WI38 (cell line): ENCODE measurements around the gene F13A1.

Source experiments
- H3K4me3 ChIP-seq: 2 replicates; pipeline ENCODE4 v1.5.1; 2011; ENCODE audit warnings: low read depth, mild to moderate bottlenecking, control low read depth, low read length
- TF ChIP-seq, protein P1 (sequence below): IDR thresholded peaks from 2 replicates; pipeline ENCODE4 v1.5.1; 2012; ENCODE audit warnings: low read depth, mild to moderate bottlenecking, control low read depth, low read length

The F13A1 gene

DNA sequence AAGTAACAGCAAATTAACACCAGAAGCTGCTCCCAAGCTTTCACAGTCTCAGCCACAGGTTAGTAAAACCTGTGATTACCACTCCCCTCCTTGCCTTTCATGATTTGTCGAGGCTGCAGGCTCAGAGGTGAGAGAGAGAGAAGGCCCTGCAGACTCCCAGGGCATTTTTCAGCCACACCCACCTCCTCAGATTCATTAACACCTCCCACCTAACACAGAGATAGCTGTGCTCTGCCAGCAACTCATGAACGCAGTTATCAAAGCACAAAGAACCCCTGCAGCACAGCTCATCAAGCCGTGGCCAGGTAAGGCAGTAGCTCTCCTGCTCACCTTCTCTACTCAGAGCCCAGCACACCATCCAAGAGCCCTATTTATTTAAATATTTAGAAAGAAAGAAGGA, 27.1 kb downstream of the F13A1 start:
- TF ChIP-seq, protein P1, sequence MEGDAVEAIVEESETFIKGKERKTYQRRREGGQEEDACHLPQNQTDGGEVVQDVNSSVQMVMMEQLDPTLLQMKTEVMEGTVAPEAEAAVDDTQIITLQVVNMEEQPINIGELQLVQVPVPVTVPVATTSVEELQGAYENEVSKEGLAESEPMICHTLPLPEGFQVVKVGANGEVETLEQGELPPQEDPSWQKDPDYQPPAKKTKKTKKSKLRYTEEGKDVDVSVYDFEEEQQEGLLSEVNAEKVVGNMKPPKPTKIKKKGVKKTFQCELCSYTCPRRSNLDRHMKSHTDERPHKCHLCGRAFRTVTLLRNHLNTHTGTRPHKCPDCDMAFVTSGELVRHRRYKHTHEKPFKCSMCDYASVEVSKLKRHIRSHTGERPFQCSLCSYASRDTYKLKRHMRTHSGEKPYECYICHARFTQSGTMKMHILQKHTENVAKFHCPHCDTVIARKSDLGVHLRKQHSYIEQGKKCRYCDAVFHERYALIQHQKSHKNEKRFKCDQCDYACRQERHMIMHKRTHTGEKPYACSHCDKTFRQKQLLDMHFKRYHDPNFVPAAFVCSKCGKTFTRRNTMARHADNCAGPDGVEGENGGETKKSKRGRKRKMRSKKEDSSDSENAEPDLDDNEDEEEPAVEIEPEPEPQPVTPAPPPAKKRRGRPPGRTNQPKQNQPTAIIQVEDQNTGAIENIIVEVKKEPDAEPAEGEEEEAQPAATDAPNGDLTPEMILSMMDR = no peak
- H3K4me3 ChIP-seq = no peak overlapping the region

DNA sequence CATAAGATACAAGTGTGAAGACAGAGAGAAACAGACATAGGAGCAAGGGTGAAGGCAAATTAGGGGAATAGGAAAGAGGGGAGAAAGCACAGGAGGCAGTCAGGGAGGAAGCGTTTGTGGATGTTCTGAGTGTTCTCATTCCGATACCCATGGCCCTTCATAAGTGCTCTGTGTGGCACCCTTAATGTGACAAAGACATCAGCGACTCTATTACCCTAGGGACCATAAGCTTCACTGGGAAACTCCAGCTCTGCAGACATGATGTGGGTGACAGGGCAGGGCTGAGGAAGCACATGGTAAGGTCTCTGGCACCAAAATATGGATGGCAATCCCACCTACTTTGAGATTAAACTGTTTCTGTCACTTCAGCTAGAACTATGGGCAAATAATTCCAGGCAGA, 33.0 kb downstream of the F13A1 start:
- TF ChIP-seq, protein P1 = no peak
- H3K4me3 ChIP-seq = no peak overlapping the region

DNA sequence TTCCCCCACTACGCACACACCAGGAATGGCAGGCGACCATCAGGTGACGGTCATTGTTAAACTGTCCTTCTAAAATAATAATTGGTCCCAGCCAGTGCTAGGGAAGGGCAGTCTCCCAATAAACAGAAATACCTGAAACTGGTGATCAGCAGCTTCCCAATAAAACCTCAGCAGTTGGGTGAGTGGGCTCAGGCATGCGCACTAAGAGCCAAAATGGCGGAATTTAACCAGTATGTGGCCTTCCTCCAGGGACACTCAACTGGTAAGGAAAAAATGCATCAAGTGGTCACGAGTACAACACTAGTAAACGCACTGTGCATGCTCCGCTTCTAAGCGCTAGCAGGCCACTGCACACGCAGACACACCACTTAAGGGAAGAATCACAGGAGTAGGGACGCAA, 34.8 kb downstream of the F13A1 start:
- TF ChIP-seq, protein P1 = no peak
- H3K4me3 ChIP-seq = no peak overlapping the region

DNA sequence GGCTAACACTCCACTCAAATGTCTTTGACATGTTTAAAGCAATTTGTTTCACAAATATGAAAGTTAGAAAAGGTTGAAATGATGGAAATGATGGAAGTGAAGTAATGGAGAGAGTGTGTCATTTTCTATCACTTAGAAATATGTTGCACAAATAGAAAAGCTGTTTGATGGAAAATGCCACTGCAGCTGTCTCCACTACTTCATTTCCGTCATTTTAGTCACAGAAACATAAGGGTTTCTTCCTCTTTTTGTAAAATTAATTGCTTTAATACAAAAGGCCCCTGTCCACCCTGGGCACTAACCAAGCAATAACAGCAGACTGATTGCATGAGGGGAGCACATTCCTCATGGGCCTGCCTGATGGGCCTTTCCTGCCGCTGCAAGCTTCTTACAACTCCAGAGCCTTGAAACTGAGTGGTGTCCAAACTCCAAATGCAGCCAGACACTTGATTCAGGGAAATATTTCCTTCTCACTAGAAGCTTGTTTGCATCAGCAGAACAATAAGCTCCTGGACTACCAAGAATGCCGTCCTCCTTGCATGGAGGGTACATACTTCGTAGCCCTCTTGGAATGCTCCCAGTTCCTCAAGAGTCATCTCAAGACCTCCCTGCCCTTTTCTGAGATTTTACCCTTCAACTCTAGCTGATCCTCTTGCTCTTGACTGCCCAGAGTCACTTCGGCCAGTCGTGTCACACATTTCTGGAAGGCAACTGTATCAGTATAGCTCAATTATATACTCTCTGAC, 36.1 kb downstream of the F13A1 start:
- TF ChIP-seq, protein P1 = no peak
- no peak overlapping the region for H3K4me3 ChIP-seq

DNA sequence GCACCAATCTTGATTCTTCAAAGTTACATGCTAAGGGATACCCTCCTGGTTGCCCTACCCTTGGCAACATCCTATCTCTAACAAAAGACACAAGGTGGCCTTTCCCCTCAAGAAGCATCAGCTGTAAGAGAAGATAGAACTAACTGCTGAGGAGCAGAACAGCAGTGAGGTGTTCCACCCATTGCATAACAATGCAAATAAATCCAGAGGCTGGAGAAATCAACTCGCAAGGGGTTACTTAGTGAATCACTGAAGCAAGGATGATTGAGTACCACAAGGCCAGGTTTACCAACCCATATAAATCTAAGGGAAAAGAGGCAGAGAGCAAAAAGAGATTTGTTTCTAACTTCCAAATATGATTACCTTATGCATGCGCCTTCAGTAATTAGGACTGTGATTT, 36.7 kb downstream of the F13A1 start:
- TF ChIP-seq, protein P1 = no peak
- no peak overlapping the region for H3K4me3 ChIP-seq

DNA sequence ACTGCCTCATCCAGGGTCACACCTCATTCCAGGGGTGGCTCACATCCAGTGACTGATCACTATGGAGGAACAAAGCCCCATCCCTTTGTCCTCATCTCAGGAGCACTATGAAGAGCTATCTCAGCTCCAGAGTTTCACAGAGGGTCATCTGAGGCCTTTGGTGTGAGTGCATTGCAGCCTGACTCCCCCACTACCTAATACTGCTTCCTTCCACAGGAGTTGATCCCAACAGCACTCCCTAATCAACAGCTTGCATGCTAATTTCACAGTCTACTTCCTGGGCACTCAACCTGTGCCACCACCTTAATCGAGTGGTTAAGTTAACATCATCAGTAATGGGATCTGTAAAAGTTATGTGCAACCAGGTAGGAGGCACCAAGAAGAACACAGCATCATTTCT, 37.7 kb downstream of the F13A1 start:
- no peak overlapping the region for H3K4me3 ChIP-seq
- TF ChIP-seq, protein P1 = no peak

DNA sequence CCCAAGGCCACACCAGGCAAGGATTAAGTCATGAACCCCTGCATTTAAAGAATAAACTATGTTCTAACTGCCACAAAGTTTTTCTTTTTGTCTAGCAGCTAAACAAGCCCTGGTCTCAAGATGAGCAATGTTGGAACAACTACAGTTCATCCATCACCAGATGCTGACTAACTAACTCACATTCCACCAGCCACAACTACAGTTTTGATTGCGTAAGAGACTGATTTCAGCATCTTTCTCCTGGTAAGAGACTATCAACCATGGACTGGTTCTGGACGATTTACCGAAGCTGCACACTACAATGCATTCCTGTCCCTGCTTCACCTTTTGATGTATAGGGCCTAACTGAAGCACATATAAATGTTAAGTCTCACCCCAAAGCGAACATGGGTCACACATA, 43.0 kb downstream of the F13A1 start:
- no peak overlapping the region for H3K4me3 ChIP-seq
- TF ChIP-seq, protein P1 = no peak
